Astrocyte of the hippocampus (primary cell): ENCODE data around the gene FAM124B.
A peak's percentile ranks its signal among the peaks of the same experiment; 100 is the strongest.
"Not testable (repeated sequence)": the region's sequence is repeated elsewhere in the genome, so short reads cannot be mapped to it uniquely, and the experiment has no call there.

ENCODE experiments used
- DNase-seq: peaks from one replicate; pipeline ENCODE4 v3.0.0; 2011; ENCODE audit warnings: low read depth, low spot score

FAM124B gene

DNA sequence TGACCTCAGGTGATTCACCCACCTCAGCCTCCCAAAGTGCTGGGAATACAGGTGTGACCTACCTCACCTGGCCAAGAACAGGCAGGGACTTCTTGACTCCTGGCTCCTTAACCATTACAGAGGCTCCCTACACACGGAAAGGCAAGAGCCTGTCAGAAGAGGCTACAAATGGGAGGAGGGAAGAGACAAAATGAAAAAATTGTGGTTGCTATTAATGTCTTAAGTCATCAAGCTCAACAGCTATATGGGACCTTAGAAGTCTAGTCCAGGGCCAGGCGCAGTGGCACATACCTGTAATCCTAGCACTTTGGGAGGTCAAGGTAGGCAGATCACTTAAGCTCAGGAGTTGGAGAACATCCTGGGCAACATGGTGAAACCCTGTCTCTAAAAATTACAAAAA is 11.5 kb upstream of the FAM124B start:
- no peak for DNase-seq

- DNase-seq = peak; percentile 67
Observed at GRCh38 chr2:224412141-224413015, 10.5 kb upstream of the FAM124B start.

GRCh38 chr2:224410946-224411561 is 9.1 kb upstream of the FAM124B start:
- peak; percentile 32 for DNase-seq

DNA sequence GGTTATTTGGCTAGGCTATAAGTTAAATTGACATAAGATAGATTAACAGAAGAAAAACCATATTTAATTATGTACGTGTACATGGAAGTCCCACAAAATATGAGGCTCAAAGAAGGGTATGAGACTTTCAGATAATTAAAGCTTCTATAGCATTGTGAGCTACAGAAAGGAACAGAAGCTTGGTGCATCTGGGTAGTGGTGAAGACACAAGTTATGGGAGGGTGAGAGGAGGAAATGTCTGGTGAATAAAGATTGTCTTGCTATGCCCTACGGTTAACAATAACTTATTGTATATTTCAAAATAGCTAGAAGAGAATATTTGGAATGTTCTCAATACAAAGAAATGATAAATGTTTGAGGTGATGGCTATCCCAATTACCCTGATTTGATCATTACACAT is 6.8 kb upstream of the FAM124B start:
- DNase-seq = no peak

DNA sequence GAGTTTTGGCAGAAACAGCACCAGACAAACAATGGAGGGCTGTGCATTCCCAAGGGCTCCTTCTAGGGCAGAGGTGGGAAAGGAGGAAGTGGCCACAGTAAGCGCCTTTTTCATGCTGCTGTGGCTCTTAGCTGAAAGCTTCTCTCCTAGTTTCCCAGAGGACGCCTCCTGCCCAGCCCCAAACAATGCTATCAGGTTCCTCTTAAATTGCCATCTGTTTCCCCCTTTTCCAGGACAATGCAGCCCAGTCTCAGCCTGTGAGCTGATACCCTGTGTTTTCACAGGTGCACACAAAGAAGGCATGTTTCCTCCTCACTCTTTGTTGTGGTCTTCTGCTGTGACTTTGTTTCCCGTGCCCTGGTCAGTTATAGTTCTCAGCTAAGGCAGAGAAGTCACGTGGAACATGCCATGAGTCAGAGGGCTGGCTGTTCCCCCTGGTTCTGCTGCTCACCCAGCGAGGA is 5.4 kb upstream of the FAM124B start:
- DNase-seq = no peak

- DNase-seq = no peak
Observed at GRCh38 chr2:224405841-224406370, 4.0 kb upstream of the FAM124B start.

DNA sequence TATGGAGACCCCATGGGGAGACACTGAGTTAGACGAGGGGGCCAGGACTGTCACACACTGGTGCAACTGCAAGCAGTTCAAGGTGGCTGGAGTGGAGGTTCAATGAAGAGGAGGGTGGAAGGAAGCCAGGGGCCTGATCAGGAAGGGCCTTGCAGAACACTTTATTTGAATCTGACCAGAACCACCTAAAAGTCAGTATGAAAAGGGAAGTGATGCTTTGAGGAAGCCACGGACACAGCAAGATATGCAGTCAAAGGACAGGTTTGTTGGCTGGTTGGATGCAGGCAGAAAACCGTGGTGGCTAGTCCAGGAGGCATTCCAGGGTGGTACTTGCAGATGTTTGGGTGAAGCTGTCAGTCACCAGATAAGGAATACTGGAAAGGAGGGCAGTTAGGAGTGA is 3.5 kb upstream of the FAM124B start:
- no peak for DNase-seq

DNA sequence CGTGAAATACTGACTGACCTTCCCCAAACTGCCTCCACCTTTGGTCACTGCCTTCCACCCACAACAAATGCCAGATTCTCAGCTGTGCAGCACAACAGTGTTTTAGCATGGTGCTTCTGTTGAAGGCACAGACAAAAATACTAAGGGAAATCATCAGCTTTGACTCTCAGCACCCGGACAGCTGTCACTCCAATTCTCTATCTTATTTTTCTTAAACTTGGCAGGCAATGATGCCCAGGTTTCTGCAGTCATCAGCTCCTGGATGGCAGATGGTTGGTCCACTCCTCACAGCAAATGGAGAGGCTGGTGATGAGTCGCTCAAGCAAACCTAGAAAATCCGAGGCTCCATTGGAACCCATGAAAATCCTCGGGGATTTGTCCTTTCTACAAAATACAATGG is 2.9 kb upstream of the FAM124B start:
- no peak for DNase-seq

DNA sequence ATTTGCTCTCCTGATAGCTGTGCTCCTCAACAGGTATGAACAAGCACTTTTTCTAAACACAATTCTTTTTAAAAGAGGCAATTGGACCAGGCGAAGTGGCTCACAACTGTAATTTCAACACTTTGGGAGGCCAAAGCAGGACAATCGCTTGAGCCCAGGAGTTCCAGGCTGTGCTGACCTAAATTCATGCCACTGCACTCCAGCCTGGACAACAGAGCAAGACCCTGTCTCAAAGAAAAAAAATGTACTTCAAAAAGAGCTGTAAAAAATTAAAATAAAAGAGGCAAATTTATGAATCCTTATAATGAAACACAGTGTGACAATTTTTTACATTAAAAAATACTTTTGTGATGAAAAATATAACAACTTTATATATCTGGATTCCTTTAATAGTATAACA is 1.8 kb upstream of the FAM124B start:
- no peak for DNase-seq

DNA sequence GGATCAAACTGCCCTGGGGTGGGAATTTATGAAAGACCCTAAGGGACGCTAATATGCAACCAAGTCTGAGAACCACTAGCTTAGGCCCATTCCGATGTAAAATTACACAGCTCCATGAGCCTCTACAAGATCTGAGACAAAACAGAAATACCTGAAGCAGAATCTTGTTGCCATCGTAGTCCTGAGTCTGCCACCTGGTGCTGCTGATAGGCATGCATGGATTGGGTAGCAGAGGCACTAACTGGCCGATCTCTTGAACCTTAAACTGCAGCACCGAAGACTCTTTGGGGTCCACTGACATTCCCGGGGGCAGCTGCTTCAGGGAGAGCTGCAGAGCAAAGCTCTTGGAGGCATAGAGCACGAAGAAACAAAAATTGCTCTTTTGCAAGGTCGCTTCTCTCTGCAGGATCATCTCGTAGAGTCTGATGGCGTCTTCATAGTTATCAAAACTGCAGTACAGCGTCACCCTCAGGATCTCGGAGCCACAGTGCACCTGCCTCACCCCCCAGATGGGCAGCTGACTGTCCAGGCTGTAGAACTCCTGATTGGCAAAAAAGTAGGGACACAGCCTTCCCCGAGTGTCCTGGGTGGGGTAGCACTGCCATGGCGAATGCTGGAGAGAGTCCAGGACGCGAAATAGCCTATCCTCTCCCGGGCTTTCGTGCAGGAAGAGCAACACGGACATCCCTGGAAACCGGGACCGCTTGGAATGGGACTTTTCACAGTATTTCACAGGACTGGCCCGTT is 848 bp downstream of the FAM124B start:
- no peak for DNase-seq

- DNase-seq = no peak
Observed at GRCh38 chr2:224400174-224400810, 1.6 kb downstream of the FAM124B start.

GRCh38 chr2:224398289-224398688 is 3.6 kb downstream of the FAM124B start:
- no peak for DNase-seq

GRCh38 chr2:224397100-224397499 is 4.8 kb downstream of the FAM124B start:
- DNase-seq = not testable (repeated sequence)

DNA sequence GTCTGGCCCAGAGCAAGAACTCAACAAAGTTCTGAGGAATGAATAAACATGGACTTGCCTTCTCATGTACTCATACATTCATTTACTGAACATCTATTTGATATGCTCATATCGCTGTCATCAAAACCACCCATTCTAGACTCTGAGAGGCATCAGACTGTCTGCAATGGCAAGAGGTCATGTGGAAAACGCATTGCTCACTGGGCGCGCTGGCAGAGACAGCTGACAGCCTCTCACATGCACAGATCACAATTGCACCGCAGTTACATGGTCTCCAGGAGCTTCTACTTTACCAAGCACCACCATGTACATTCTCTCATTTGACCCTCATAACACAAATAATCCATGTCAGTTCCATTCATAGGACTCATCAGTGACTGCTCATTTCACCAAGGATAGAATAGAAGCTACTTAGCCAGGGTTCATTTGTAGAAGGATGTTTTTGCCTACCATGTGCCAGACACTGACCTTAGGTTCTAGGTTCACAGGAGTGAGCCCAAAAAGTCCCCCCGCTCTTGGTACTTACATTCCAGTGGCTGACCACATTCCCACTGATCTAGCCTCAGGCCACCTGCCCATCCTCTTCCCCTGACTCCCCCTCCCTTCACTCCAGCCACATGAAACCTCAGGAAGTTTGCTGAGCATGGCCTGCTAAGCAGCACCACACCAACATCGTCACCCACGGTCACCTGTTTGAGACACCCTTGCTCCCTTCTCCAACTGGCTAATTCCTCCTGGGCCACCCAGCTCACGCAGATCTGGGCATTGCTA is 6.1 kb downstream of the FAM124B start:
- no peak for DNase-seq

GRCh38 chr2:224393157-224393872 is 8.6 kb downstream of the FAM124B start:
- no peak for DNase-seq

- DNase-seq = no peak
Observed at GRCh38 chr2:224392545-224392944, 9.4 kb downstream of the FAM124B start.

DNA sequence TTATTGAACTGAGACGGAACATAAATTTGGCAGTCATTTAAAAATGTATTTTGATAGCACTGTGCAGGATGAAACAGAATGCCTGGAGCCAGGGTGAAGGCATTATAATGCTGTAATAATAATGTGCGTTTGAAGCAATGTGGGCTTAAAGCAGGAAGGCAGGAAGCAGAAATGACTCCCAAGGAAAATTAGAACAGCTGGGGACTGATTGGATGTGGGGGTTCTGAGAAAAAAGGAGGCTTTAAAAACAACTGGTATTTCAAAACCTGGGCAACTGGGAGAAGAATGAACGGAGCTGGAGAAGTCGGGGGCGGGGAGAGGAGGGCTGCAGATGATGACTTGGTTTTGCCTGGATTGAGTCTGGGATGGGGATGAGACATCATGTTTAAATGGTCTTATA is 12.6 kb downstream of the FAM124B start:
- no peak for DNase-seq

DNA sequence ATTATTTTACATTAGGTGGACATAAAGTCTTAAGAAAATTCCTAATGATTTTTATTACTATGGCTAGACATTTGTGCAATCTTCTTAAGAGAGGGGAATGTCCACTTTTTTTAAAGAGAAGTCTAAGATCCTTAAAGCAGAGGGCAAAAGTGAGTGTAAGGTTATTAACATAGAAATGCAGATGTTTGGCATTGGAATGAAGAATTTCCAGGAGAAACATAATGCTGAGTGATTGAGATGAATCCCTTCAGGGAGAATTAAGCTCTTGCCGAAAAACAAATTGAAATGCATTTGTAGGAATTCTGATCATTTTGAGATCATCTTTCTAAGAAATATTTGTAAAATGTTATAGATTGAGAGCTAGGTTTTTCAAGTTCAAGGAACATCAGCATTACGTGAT is 15.0 kb downstream of the FAM124B start:
- DNase-seq = no peak

- no peak for DNase-seq
Observed at GRCh38 chr2:224382973-224383555, 18.8 kb downstream of the FAM124B start.

DNA sequence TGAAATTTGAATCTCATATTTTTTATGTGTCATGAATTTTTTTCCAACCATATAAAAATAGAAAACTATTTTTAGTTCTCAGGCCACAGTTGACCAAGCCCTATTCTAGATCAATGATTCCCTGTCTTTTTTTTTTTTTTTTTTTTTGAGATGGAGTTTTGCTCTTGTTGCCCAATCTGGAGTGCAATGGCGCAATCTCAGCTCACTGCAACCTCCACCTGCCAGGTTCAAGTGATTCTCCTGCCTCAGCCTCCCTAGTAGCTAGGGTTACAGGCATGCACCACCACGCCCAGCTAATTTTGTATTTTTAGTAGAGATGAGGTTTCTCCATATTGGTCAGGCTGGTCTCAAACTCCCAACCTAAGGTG is 19.6 kb downstream of the FAM124B start:
- DNase-seq = not testable (repeated sequence)
